GM21367 (cell line): ENCODE data around the gene KRTAP21-2.
"Not testable (repeated sequence)": the region's sequence is repeated elsewhere in the genome, so short reads cannot be mapped to it uniquely, and the experiment has no call there.

ENCODE experiments used
- ATAC-seq: cut with Tn5 transposase; IDR thresholded peaks from one replicate; pipeline ENCODE4 v1.9.1; 2021; ENCODE audit not compliant: unreplicated experiment

Gene KRTAP21-2

GRCh38 chr21:30747159-30747558 lies at the start of gene KRTAP21-2:
Gene KRTAP21-2, minus strand, starts transcription at chr21:30747259. Its CDS starts 57 bp downstream, at chr21:30747202.
- ATAC-seq = no peak

- ATAC-seq = no peak
These were observed 46.7 kb upstream of the KRTAP21-2 start for GRCh38 chr21:30793581-30794314.

GRCh38 chr21:30779249-30779648 lies 32.2 kb upstream of the KRTAP21-2 start:
- no peak for ATAC-seq

- ATAC-seq = no peak
These were observed 22.8 kb upstream of the KRTAP21-2 start for GRCh38 chr21:30769724-30770431.

GRCh38 chr21:30760776-30761175 lies 13.7 kb upstream of the KRTAP21-2 start:
- no peak for ATAC-seq

GRCh38 chr21:30758306-30758705 lies 11.2 kb upstream of the KRTAP21-2 start:
- ATAC-seq = no peak

- ATAC-seq = not testable (repeated sequence)
These were observed 8.3 kb upstream of the KRTAP21-2 start, which contains the start of gene KRTAP21-1 for GRCh38 chr21:30755328-30755727. Gene KRTAP21-1, minus strand, starts transcription at chr21:30755428. Its CDS starts 50 bp downstream, at chr21:30755378.

GRCh38 chr21:30740462-30740861 lies 6.6 kb downstream of the KRTAP21-2 start:
- no peak for ATAC-seq

- no peak for ATAC-seq
These were observed 14.0 kb downstream of the KRTAP21-2 start for GRCh38 chr21:30733026-30733425.

- no peak for ATAC-seq
These were observed 20.3 kb downstream of the KRTAP21-2 start for GRCh38 chr21:30726726-30727125.

- ATAC-seq = no peak
These were observed 27.7 kb downstream of the KRTAP21-2 start for GRCh38 chr21:30719401-30719800.

- no peak for ATAC-seq
These were observed 28.7 kb downstream of the KRTAP21-2 start, which contains the start of gene KRTAP21-3 for GRCh38 chr21:30718239-30718909. Gene KRTAP21-3, minus strand, starts transcription at chr21:30718777. Its CDS starts 18 bp downstream, at chr21:30718759.

- no peak for ATAC-seq
These were observed 30.0 kb downstream of the KRTAP21-2 start for GRCh38 chr21:30717105-30717504.

GRCh38 chr21:30714946-30715345 lies 32.1 kb downstream of the KRTAP21-2 start:
- no peak for ATAC-seq

- no peak for ATAC-seq
These were observed 32.6 kb downstream of the KRTAP21-2 start for GRCh38 chr21:30714456-30714855.

- no peak for ATAC-seq
These were observed 33.3 kb downstream of the KRTAP21-2 start for GRCh38 chr21:30713766-30714165.

GRCh38 chr21:30710499-30710898 lies 36.6 kb downstream of the KRTAP21-2 start:
- no peak for ATAC-seq

GRCh38 chr21:30707409-30707808 lies 39.6 kb downstream of the KRTAP21-2 start:
- no peak for ATAC-seq
